GM23338 (cell line): Measurements from ENCODE around the gene OAS2. TPM values are rescaled to one million over a fixed set of nuclear protein-coding genes. Genes with fewer than 3 reads are reported as not detected.

ENCODE experiments used
- ATAC-seq: fragments of 200-7000 bp; cut with Tn5 transposase; 3 replicates; pipeline ENCODE4 v1.9.1; 2020
- DNase-seq: peaks from one replicate; pipeline ENCODE4 v3.0.0-alpha.2; 2015; ENCODE audit warnings: low spot score
- H2AFZ ChIP-seq: fragments of 200-600 bp; sonication (generic); 2 replicates; pipeline ENCODE4 v1.8.0; 2016; ENCODE audit warnings: antibody characterized with exemption, mild to moderate bottlenecking, moderate library complexity
- H3F3A ChIP-seq: fragments of 200-600 bp; sonication (generic); replicated peaks from 2 replicates; pipeline ENCODE4 v1.8.0; 2017; ENCODE audit warnings: antibody characterized with exemption, mixed run types, low read depth
- H3K27ac ChIP-seq: fragments of 200-600 bp; sonication (generic); 2 replicates; pipeline ENCODE4 v1.6.1; 2016; ENCODE audit warnings: low read depth
- H3K27me3 ChIP-seq: fragments of 200-600 bp; sonication (generic); 2 replicates; pipeline ENCODE4 v1.8.0; 2016; ENCODE audit warnings: mild to moderate bottlenecking, mixed run types, moderate library complexity; ENCODE audit not compliant: insufficient read depth
- H3K36me3 ChIP-seq: fragments of 200-600 bp; sonication (generic); 2 replicates; pipeline ENCODE4 v1.8.0; 2016; ENCODE audit warnings: mild to moderate bottlenecking; ENCODE audit not compliant: insufficient read depth
- H3K4me1 ChIP-seq: fragments of 200-600 bp; sonication (generic); 2 replicates; pipeline ENCODE4 v1.8.0; 2016; ENCODE audit warnings: mild to moderate bottlenecking, moderate library complexity; ENCODE audit not compliant: insufficient read depth
- H3K4me2 ChIP-seq: fragments of 200-600 bp; sonication (generic); 2 replicates; pipeline ENCODE4 v1.7.1; 2017; ENCODE audit warnings: mixed run types
- H3K4me3 ChIP-seq: fragments of 200-600 bp; sonication (generic); 2 replicates; pipeline ENCODE4 v1.6.1; 2016; ENCODE audit warnings: mixed run types
- H3K79me2 ChIP-seq: fragments of 200-600 bp; sonication (generic); replicated peaks from 2 replicates; pipeline ENCODE4 v1.8.0; 2017; ENCODE audit warnings: mild to moderate bottlenecking; ENCODE audit not compliant: insufficient read depth
- H3K9me2 ChIP-seq: fragments of 200-600 bp; sonication (generic); 2 replicates; pipeline ENCODE4 v1.8.0; 2017; ENCODE audit not compliant: insufficient read depth
- H4K20me1 ChIP-seq: fragments of 200-600 bp; sonication (generic); replicated peaks from 2 replicates; pipeline ENCODE4 v1.8.0; 2017; ENCODE audit warnings: mild to moderate bottlenecking; ENCODE audit not compliant: insufficient read depth
- H3K27ac Mint-ChIP-seq: 2 replicates; pipeline ENCODE4 v1.8.0; 2020; ENCODE audit warnings: inconsistent platforms, mild to moderate bottlenecking, moderate library complexity, mixed read lengths
- H3K27me3 Mint-ChIP-seq: 3 replicates; pipeline ENCODE4 v1.8.0; 2022; ENCODE audit warnings: low read depth, mild to moderate bottlenecking, moderate library complexity, mixed read lengths, inconsistent platforms; ENCODE audit not compliant: insufficient read depth, poor library complexity
- H3K36me3 Mint-ChIP-seq: 3 replicates; pipeline ENCODE4 v1.8.0; 2021; ENCODE audit warnings: low read depth, mild to moderate bottlenecking, inconsistent platforms, moderate library complexity, mixed read lengths
- H3K4me1 Mint-ChIP-seq: 3 replicates; pipeline ENCODE4 v1.8.0; 2020; ENCODE audit warnings: mild to moderate bottlenecking, inconsistent platforms, mixed read lengths
- H3K4me3 Mint-ChIP-seq: 3 replicates; pipeline ENCODE4 v1.8.0; 2021; ENCODE audit warnings: moderate library complexity, mild to moderate bottlenecking, inconsistent platforms, mixed read lengths
- H3K9me3 Mint-ChIP-seq: 3 replicates; pipeline ENCODE4 v1.8.0; 2020; ENCODE audit warnings: moderate library complexity, mild to moderate bottlenecking, inconsistent platforms, mixed read lengths
- CREB1 ChIP-seq: fragments of 250-450 bp; sonication (Bioruptor Pico); IDR thresholded peaks from 2 replicates; pipeline ENCODE4 v1.5.0; 2020; ENCODE audit warnings: low read depth, mild to moderate bottlenecking, moderate library complexity
- CTCF ChIP-seq, 2 experiments: fragments of 200-600 bp in 1 of 2; sonication (generic) in 1 of 2; conservative IDR thresholded peaks; 2 replicates each; pipeline versions ENCODE4 v1.5.1 to v1.6.1; 2016 to 2017; ENCODE audit warnings: antibody characterized with exemption in 2 of 2, low read depth in 2 of 2, mild to moderate bottlenecking in 2 of 2, moderate library complexity in 1 of 2
- ETS1 ChIP-seq: IDR thresholded peaks from 2 replicates; pipeline ENCODE4 v1.6.1; 2016; ENCODE audit warnings: antibody characterized with exemption
- EZH2phosphoT487 ChIP-seq: fragments of 200-600 bp; sonication (generic); IDR thresholded peaks from one replicate; pipeline ENCODE4 v1.8.1; 2018; ENCODE audit warnings: antibody characterized with exemption; ENCODE audit not compliant: unreplicated experiment
- JUNB ChIP-seq: IDR thresholded peaks from one replicate; pipeline ENCODE4 v1.6.1; 2016; ENCODE audit warnings: antibody characterized with exemption; ENCODE audit not compliant: unreplicated experiment
- NANOG ChIP-seq: IDR thresholded peaks from 2 replicates; pipeline ENCODE4 v1.6.1; 2016; ENCODE audit warnings: antibody characterized with exemption, borderline replicate concordance
- POLR2AphosphoS5 ChIP-seq: IDR thresholded peaks from 2 replicates; pipeline ENCODE4 v1.6.1; 2016; ENCODE audit warnings: antibody characterized with exemption, low read depth
- REST ChIP-seq: IDR thresholded peaks from one replicate; pipeline ENCODE4 v1.6.1; 2018; ENCODE audit warnings: antibody characterized with exemption; ENCODE audit not compliant: unreplicated experiment
- ZNF114 ChIP-seq: fragments of 250-450 bp; sonication (Bioruptor Pico); IDR thresholded peaks from 2 replicates; pipeline ENCODE4 v1.5.0; 2020; ENCODE audit warnings: mild to moderate bottlenecking, moderate library complexity
- ZNF331 ChIP-seq: fragments of 250-450 bp; sonication (Bioruptor Pico); IDR thresholded peaks from 2 replicates; pipeline ENCODE4 v1.5.0; 2020; ENCODE audit warnings: low read depth, mild to moderate bottlenecking, moderate library complexity
- ZNF462 ChIP-seq: fragments of 250-450 bp; sonication (Bioruptor Pico); IDR thresholded peaks from 2 replicates; pipeline ENCODE4 v1.5.0; 2020; ENCODE audit warnings: mild to moderate bottlenecking, moderate library complexity
- polyA plus RNA-seq: library from polyadenylated mRNA; unstranded; fragments of >200 nt; fragmentation: Nextera tagmentation; extraction: Ambion mirVana; gene quantifications from 2 replicates; pipeline ENCODE4 v1.2.1, GENCODE V29; 2016
- total RNA-seq: library from RNA; depleted of rRNA; stranded (reverse); fragments of >200 nt; shearing (Covaris generic); gene quantifications from 2 replicates; pipeline ENCODE4 v1.2.3, GENCODE V29; 2014

OAS2 gene
- total and polyA plus RNA-seq, 2 experiments from 2014 or later = 0.10 TPM; not detected in 1

GRCh38 chr12:112930350-112930749 is 48.0 kb upstream of the OAS2 start:
- no peak for ATAC-seq

More at GRCh38 chr12:112930350-112930749, 48.0 kb upstream of the OAS2 start:
- Mint-ChIP-seq H3K4me3 (no peak overlapping the region), H3K4me1 (peaks cover 10% of the 10 kb centered on the region), H3K27me3 (peaks cover 3% of the 10 kb centered on the region), H3K27ac (no peak overlapping the region), H3K36me3 (peaks cover 4% of the 10 kb centered on the region; the same call in 2 of the 3 replicates), H3K9me3 (peaks cover 18% of the 10 kb centered on the region)
- Histone ChIP-seq H2AFZ (no peak overlapping the region), H3K27ac (no peak overlapping the region), H3K27me3 (no peaks in the 10 kb centered on the region), H3K4me3 (no peak overlapping the region), H3K79me2 (no peaks in the 10 kb centered on the region), H4K20me1 (no peaks in the 10 kb centered on the region), H3K36me3 (no peaks in the 10 kb centered on the region), H3K4me1 (no peaks in the 10 kb centered on the region), H3F3A (no peaks in the 10 kb centered on the region), H3K4me2 (no peak overlapping the region), H3K9me2 (no peaks in the 10 kb centered on the region)
- no peak for DNase-seq
- TF ChIP-seq CREB1 = no peak
- no peak for TF ChIP-seq ZNF331
- no peak for TF ChIP-seq ETS1
- no peak for TF ChIP-seq JUNB
- TF ChIP-seq CTCF (conservative IDR thresholded peaks at IDR 0.05; ENCODE audit: low read depth in 2 of 2) = no peak
- TF ChIP-seq REST = no peak
- no peak for TF ChIP-seq NANOG
- no peak for TF ChIP-seq POLR2AphosphoS5
- TF ChIP-seq ZNF114 = no peak
- TF ChIP-seq ZNF462 (CRISPR knock-in tag) = no peak
- TF ChIP-seq EZH2phosphoT487 = no peak
